GM04503 (cell line): ENCODE measurements around the gene ATP5MC3.
A peak's percentile ranks its signal among the peaks of the same experiment; 100 is the strongest.
"Not testable (repeated sequence)": the region's sequence is repeated elsewhere in the genome, so short reads cannot be mapped to it uniquely, and the experiment has no call there.

Experiments used
- DNase-seq: peaks from one replicate; pipeline ENCODE4 v3.0.0-alpha.2; 2012; ENCODE audit warnings: low read depth

The ATP5MC3 gene

GRCh38 chr2:175181104-175181876 is at the start of gene ATP5MC3:
Gene ATP5MC3, minus strand, starts transcription at chr2:175181710. Its CDS starts 317 bp downstream, at chr2:175181393.
- DNase-seq = peak; percentile 70

GRCh38 chr2:175228601-175229000 is 47.1 kb upstream of the ATP5MC3 start:
- not testable (repeated sequence) for DNase-seq

- DNase-seq = no peak
Observed at GRCh38 chr2:175228179-175228578, 46.7 kb upstream of the ATP5MC3 start.

- DNase-seq = no peak
Observed at GRCh38 chr2:175227393-175227792, 45.9 kb upstream of the ATP5MC3 start.

GRCh38 chr2:175220075-175220474 is 38.6 kb upstream of the ATP5MC3 start:
- no peak for DNase-seq

- no peak for DNase-seq
Observed at GRCh38 chr2:175218551-175218950, 37.0 kb upstream of the ATP5MC3 start.

- DNase-seq = no peak
Observed at GRCh38 chr2:175207741-175208438, 26.4 kb upstream of the ATP5MC3 start.

GRCh38 chr2:175206866-175207265 is 25.4 kb upstream of the ATP5MC3 start:
- DNase-seq = no peak

- DNase-seq = no peak
Observed at GRCh38 chr2:175205523-175205922, 24.0 kb upstream of the ATP5MC3 start.

GRCh38 chr2:175203621-175204496 is 22.3 kb upstream of the ATP5MC3 start:
- peak; percentile 7 for DNase-seq

GRCh38 chr2:175195012-175195411 is 13.5 kb upstream of the ATP5MC3 start:
- no peak for DNase-seq

GRCh38 chr2:175188761-175189160 is 7.3 kb upstream of the ATP5MC3 start:
- DNase-seq = no peak

GRCh38 chr2:175187378-175187777 is 5.9 kb upstream of the ATP5MC3 start:
- no peak for DNase-seq

GRCh38 chr2:175183674-175184073 is 2.2 kb upstream of the ATP5MC3 start:
- DNase-seq = no peak

- DNase-seq = no peak
Observed at GRCh38 chr2:175181877-175182308, 383 bp upstream of the ATP5MC3 start.

- no peak for DNase-seq
Observed at GRCh38 chr2:175180701-175181103, 808 bp downstream of the ATP5MC3 start.

- DNase-seq = no peak
Observed at GRCh38 chr2:175176624-175177023, 4.9 kb downstream of the ATP5MC3 start.

GRCh38 chr2:175175896-175176295 is 5.6 kb downstream of the ATP5MC3 start:
- DNase-seq = no peak

GRCh38 chr2:175175320-175175719 is 6.2 kb downstream of the ATP5MC3 start:
- DNase-seq = no peak

GRCh38 chr2:175170659-175171304 is 10.7 kb downstream of the ATP5MC3 start:
- DNase-seq = no peak

- DNase-seq = no peak
Observed at GRCh38 chr2:175169191-175169590, 12.3 kb downstream of the ATP5MC3 start.

GRCh38 chr2:175168564-175168945 is 13.0 kb downstream of the ATP5MC3 start:
- DNase-seq = no peak
